ENCODE data around the gene CD99.
"Not testable (repeated sequence)": the region's sequence is repeated elsewhere in the genome, so short reads cannot be mapped to it uniquely, and the experiment has no call there.

Gene CD99

GRCh38 chrX:2690856-2691542, at the start of gene CD99:
Gene CD99 (plus strand): TSS chrX:2691295. CDS start chrX:2691361, 66 bp downstream.
- peak; percentile 88 for DNase-seq (ENCODE audit: low spot score)

GRCh38 chrX:2642146-2642545, 48.9 kb upstream of the CD99 start:
- no peak for DNase-seq (ENCODE audit: low spot score)

GRCh38 chrX:2642791-2643190, 48.3 kb upstream of the CD99 start:
- no peak for DNase-seq (ENCODE audit: low spot score)

GRCh38 chrX:2643880-2644279, 47.2 kb upstream of the CD99 start:
- no peak for DNase-seq (ENCODE audit: low spot score)

- no peak for DNase-seq (ENCODE audit: low spot score)
These were observed 45.5 kb upstream of the CD99 start for GRCh38 chrX:2645563-2645962.

- DNase-seq (ENCODE audit: low spot score): no peak
These were observed 43.5 kb upstream of the CD99 start for GRCh38 chrX:2647627-2648026.

GRCh38 chrX:2650037-2650436, 41.1 kb upstream of the CD99 start:
- no peak for DNase-seq (ENCODE audit: low spot score)

- no peak for DNase-seq (ENCODE audit: low spot score)
These were observed 40.2 kb upstream of the CD99 start for GRCh38 chrX:2650865-2651264.

GRCh38 chrX:2652106-2652505, 39.0 kb upstream of the CD99 start:
- no peak for DNase-seq (ENCODE audit: low spot score)

- DNase-seq (ENCODE audit: low spot score): no peak
These were observed 36.4 kb upstream of the CD99 start for GRCh38 chrX:2654436-2655340.

GRCh38 chrX:2656257-2656836, 34.7 kb upstream of the CD99 start:
- DNase-seq (ENCODE audit: low spot score): no peak

- DNase-seq (ENCODE audit: low spot score): no peak
These were observed 33.5 kb upstream of the CD99 start for GRCh38 chrX:2657532-2658113.

GRCh38 chrX:2658585-2659292, 32.4 kb upstream of the CD99 start:
- no peak for DNase-seq (ENCODE audit: low spot score)

GRCh38 chrX:2662586-2662985, 28.5 kb upstream of the CD99 start:
- DNase-seq (ENCODE audit: low spot score): no peak

GRCh38 chrX:2664502-2664901, 26.6 kb upstream of the CD99 start:
- no peak for DNase-seq (ENCODE audit: low spot score)

GRCh38 chrX:2665387-2666304, 25.4 kb upstream of the CD99 start:
- DNase-seq (ENCODE audit: low spot score): no peak

- DNase-seq (ENCODE audit: low spot score): no peak
These were observed 24.6 kb upstream of the CD99 start for GRCh38 chrX:2666491-2666890.

- DNase-seq (ENCODE audit: low spot score): no peak
These were observed 20.1 kb upstream of the CD99 start for GRCh38 chrX:2670978-2671377.

- DNase-seq (ENCODE audit: low spot score): no peak
These were observed 19.0 kb upstream of the CD99 start for GRCh38 chrX:2672084-2672483.

- no peak for DNase-seq (ENCODE audit: low spot score)
These were observed 17.5 kb upstream of the CD99 start for GRCh38 chrX:2673611-2674010.

GRCh38 chrX:2675657-2676200, 15.4 kb upstream of the CD99 start:
- DNase-seq (ENCODE audit: low spot score): not testable (repeated sequence)

All from activated CD4-positive, alpha-beta T cell treated with anti-CD3 and anti-CD28 coated beads, Interleukin-2, Interleukin-4, amounts not matched to agents 100 ng/mL and 50 ng/mL, durations not matched to agents 16 hours and 8 hours (primary cell).